Aorta (tissue), 5 donors: ENCODE data around the gene SALL3. TPM values are rescaled to one million over a fixed set of nuclear protein-coding genes. Genes with fewer than 3 reads are reported as not detected.
"Not testable (repeated sequence)": the region's sequence is repeated elsewhere in the genome, so short reads cannot be mapped to it uniquely, and the experiment has no call there.

Experiments
- ATAC-seq: fragments of 200-7000 bp; cut with Tn5 transposase; one replicate; pipeline ENCODE4 v1.9.1; 2022; ENCODE audit warnings: moderate library complexity; ENCODE audit not compliant: low FRiP score
- DNase-seq, 2 donors: peaks; one replicate each; pipeline ENCODE4 v3.0.0-alpha.2; 2020
- H3K27ac ChIP-seq, 2 donors: one replicate each; pipeline ENCODE4 v1.5.1; 2013; ENCODE audit warnings: low read length in 2 of 2, mild to moderate bottlenecking in 2 of 2, moderate library complexity in 2 of 2, control low read depth in 1 of 2, inconsistent platforms in 1 of 2, low read depth in 1 of 2
- H3K27me3 ChIP-seq, 2 donors: one replicate each; pipeline ENCODE4 v1.6.1; 2013; ENCODE audit warnings: control low read depth in 1 of 2, low read length in 1 of 2, mild to moderate bottlenecking in 1 of 2, moderate library complexity in 1 of 2; ENCODE audit not compliant: insufficient read depth in 2 of 2, control insufficient read depth in 1 of 2
- H3K36me3 ChIP-seq, 2 donors: one replicate each; pipeline ENCODE4 v1.6.1; 2013; ENCODE audit warnings: control low read depth in 1 of 2, low read length in 1 of 2, mild to moderate bottlenecking in 1 of 2; ENCODE audit not compliant: insufficient read depth in 2 of 2, control insufficient read depth in 1 of 2
- H3K4me1 ChIP-seq, 2 donors: one replicate each; pipeline ENCODE4 v1.6.1; 2013; ENCODE audit warnings: low read length in 2 of 2, control low read depth in 1 of 2, mild to moderate bottlenecking in 1 of 2, moderate library complexity in 1 of 2; ENCODE audit not compliant: insufficient read depth in 2 of 2, control insufficient read depth in 1 of 2
- H3K4me3 ChIP-seq, 2 donors: one replicate each; pipeline ENCODE4 v1.5.1; 2013; ENCODE audit warnings: low read length in 2 of 2, control low read depth in 1 of 2, mild to moderate bottlenecking in 1 of 2
- H3K9me3 ChIP-seq: one replicate; pipeline ENCODE4 v1.6.1; 2013; ENCODE audit warnings: mild to moderate bottlenecking, low read length; ENCODE audit not compliant: control insufficient read depth
- WGBS, 2 donors: extraction: QIAGEN DNeasy Blood & Tissue Kit; methylation state at CpG; one replicate each; pipeline ENCODE4 v1.1.7; 2013; 5-methylcytosine and 5-hydroxymethylcytosine counted together
- intact Hi-C, 2 donors: fragments of 100-400 bp; cut with DNase I; formaldehyde crosslinking; loops; one replicate each; pipeline versions ENCODE4 v1.14.2 to v1.15.0; 2022
- polyA plus RNA-seq, 2 donors: library from polyadenylated mRNA; stranded (reverse); fragments of 200-250 nt; gene quantifications; one replicate each; pipeline ENCODE4 v1.2.3, GENCODE V29; 2013
- total RNA-seq, 2 donors: library from RNA; stranded (reverse); fragmentation: NEBNext Ultra II Directional; extraction: Animal tissue kit (Norgen Biotek cat#: 25700); gene quantifications; one replicate each; pipeline ENCODE4 v1.2.1, GENCODE V29; 2021
- donor health status: healthy with polysubstance abuse.
- donor health status: Bipolar disorder and iron deficiency.
- donor health status: DM: no; HTN: no; CAD: no.
- donor health status: DM: no; HTN: no; CAD: no.
- donor health status: DM: yes; HTN: yes; CAD: no.

The SALL3 gene
- total and polyA plus RNA-seq, 4 donors = 0.06 TPM; not detected in 3

DNA sequence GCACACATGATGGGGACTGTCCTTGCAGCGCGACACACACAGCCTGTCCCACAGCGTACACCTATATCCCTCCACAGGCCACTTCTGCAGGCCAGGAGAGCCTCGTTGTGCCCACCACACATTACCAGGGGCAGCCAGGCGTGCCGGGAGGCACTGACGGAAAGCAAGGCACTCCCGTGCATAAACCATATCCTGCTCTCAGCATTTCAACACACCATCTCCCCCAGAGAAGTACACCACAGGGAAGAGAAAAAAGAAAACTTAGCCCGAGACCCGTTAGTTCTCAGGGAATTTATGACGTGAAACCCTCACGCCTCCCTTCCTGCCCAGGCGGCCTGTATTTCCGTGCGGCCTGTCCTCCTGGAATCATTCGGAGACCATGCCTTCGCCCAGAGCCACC lies 24.6 kb upstream of the SALL3 start:
- 82 to 85% methylated on average over 17 of the region's 17 CpGs for WGBS, 2 donors
- no peak overlapping the region for H3K27ac ChIP-seq
- intact Hi-C loops = no loop called here
- H3K4me3 ChIP-seq = no peak overlapping the region
- H3K4me1 ChIP-seq = no peaks in the 10 kb centered on the region
- no peak for DNase-seq
- peaks cover 4% of the 10 kb centered on the region for H3K9me3 ChIP-seq
- no peak for ATAC-seq
- no peaks in the 10 kb centered on the region for H3K27me3 ChIP-seq
- no peaks in the 10 kb centered on the region for H3K36me3 ChIP-seq

DNA sequence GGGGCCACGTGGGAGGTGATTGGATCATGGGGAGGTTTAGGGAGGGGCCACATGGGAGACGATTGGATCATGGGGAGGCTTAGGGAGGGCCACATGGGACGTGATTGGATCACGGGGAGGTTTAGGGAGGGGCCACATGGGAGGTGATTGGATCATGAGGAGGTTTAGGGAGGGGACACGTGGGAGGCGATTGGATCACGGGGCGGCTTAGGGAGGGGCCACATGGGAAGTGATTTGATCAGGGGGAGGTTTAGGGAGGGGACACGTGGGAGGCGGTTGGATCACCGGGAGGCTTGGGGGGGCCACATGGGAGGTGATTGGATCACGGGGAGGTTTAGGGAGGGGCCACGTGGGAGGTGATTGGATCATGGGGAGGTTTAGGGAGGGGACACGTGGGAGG lies 22.5 kb upstream of the SALL3 start:
- no peak overlapping the region for H3K27ac ChIP-seq
- WGBS, 2 donors = 88 to 93% methylated on average over 14 of the region's 14 CpGs
- no peaks in the 10 kb centered on the region for H3K36me3 ChIP-seq
- intact Hi-C loops = no loop called here
- no peaks in the 10 kb centered on the region for H3K4me1 ChIP-seq
- DNase-seq = no peak
- no peak for ATAC-seq
- no peak overlapping the region for H3K4me3 ChIP-seq
- H3K9me3 ChIP-seq = peaks cover 2% of the 10 kb centered on the region
- no peaks in the 10 kb centered on the region for H3K27me3 ChIP-seq

DNA sequence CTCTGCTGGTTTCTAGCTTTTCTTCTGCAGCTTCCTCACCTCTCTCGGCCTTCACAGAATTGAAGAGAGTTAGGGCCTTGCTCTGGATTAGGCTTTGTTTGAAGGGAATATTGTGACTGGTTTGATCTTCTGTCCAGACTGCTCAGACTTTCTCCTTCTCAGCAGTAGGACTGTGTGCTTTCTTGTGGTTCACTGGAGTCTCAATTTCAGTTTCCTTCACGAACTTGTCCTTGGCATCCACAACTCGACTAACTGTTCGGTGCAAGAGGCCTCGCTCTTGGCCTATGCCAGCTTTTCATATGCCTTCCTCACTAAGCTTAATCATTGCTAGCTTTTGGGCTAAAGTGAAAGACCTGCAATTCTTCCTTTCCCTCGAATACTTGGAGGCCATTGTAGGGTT lies 18.9 kb upstream of the SALL3 start:
- intact Hi-C loops = no loop called here

DNA sequence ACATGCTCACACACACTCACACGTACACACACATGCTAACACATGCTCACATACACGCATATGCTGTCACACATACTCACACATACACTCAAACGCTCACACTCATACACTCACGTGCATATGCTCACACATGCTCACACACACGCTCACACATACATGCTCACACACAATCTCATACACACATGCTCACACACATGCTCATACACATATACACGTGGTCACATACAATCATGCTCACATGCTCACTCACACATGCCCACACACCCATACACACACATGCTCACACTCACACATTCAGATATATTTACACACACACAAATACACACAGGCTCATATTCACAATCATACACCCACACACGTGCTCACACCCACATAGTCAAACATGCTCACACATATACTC lies 17.5 kb upstream of the SALL3 start:
- Histone ChIP-seq H3K4me1 (no peaks in the 10 kb centered on the region), H3K27me3 (no peaks in the 10 kb centered on the region), H3K27ac (no peak overlapping the region), H3K9me3 (peaks cover 4% of the 10 kb centered on the region), H3K36me3 (no peaks in the 10 kb centered on the region), H3K4me3 (no peak overlapping the region)
- ATAC-seq (no peak), DNase-seq (no peak)
- intact Hi-C loops = no loop called here
- 82 to 83% methylated on average over 7 of the region's 7 CpGs for WGBS, 2 donors

More for the DNA sequence above, 18.9 kb upstream of the SALL3 start:
- Histone ChIP-seq H3K4me3 (no peak overlapping the region), H3K9me3 (peaks cover 4% of the 10 kb centered on the region), H3K27ac (no peak overlapping the region), H3K27me3 (no peaks in the 10 kb centered on the region), H3K36me3 (no peaks in the 10 kb centered on the region), H3K4me1 (no peaks in the 10 kb centered on the region)
- ATAC-seq (no peak), DNase-seq (no peak)
- 82 to 83% methylated on average over 6 of the region's 6 CpGs for WGBS, 2 donors

DNA sequence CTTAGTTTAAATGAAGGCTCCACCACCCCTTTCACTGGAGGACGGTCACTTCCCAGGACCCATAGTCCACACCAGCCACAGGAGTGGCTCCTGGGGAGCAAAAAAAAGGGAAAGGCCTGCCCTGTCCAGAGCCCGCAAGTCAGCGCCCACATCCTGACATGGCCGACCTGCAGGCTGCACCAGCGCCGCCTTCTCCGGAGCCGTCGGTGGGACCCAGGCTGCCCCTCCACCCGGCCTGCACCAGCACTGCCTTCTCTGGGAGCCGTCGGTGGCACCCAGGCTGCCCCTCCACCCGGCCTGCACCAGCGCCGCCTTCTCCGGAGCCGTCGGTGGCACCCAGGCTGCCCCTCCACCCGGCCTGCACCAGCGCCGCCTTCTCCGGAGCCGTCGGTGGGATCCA lies 14.9 kb upstream of the SALL3 start:
- H3K4me1 ChIP-seq, intact Hi-C loops, ATAC-seq, H3K4me3 ChIP-seq, DNase-seq, H3K36me3 ChIP-seq, H3K27me3 ChIP-seq, H3K9me3 ChIP-seq, H3K27ac ChIP-seq: not testable (repeated sequence)
- WGBS, 2 donors = 91 to 94% methylated on average over 21 to 24 of the region's 24 CpGs

DNA sequence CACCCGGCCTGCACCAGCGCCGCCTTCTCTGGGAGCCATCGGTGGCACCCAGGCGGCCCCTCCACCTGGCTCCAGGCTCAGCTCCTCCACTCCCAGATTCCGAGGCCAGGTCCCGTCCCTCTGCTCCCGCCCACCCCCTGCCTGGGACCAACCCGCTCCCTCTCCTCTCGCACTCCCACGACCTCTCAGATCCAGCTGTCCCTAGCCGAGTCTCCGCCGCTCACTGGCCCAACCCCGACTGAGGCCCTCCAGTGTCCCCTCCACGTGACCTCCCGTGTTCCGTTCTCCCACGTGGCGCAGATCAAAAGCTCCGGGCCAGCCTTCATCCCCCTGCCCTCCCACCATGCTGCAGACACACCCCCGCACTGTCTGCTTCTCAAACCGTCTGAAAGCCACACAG lies 14.4 kb upstream of the SALL3 start:
- 74 to 78% methylated on average over 23 of the region's 23 CpGs for WGBS, 2 donors
- no peak for ATAC-seq
- H3K36me3 ChIP-seq = no peaks in the 10 kb centered on the region
- DNase-seq = no peak
- peaks cover 4% of the 10 kb centered on the region for H3K9me3 ChIP-seq
- H3K4me3 ChIP-seq = no peak overlapping the region
- H3K4me1 ChIP-seq = no peaks in the 10 kb centered on the region
- no peak overlapping the region for H3K27ac ChIP-seq
- no peaks in the 10 kb centered on the region for H3K27me3 ChIP-seq
- intact Hi-C loops = no loop called here

DNA sequence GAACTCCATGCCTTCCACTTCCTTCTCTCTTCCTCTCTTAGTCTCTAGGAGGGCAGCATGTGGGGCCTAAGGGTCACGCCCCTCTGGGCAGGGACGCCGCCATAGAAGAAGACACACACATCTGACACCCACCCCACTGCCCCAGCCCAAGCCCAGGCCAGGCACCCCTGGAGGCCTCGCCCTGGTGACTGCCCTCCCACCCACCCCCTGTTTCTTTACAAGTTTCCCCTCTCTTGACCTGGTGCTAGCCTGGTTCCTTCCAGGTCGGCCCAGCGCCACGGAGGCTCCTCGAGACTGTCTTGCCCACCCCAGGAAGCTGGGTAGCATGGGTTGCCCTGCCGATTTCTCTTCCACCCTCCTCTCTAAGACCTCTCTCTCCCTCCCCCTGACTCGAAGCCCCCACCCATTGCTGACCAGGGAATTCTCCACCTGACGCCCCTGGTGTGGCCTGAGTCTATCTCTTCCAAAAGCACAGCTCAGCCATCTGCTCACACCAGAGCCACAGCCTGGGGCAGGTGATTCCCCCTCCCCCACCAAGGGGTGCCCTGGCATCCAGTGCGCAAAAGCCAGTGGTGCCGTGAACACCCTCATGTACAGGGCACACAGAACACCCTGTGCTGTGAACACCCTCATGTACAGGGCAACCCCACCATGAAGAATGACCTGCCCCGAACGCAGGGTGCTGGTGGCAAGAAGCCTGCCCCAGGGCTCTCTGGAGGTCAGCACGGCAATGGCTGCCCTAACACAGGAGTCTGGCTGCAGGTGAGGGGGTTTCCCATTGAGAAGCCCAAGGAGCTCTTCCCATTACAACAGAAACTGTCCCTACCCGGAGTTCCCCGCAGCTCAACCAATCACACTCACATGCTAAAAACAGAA lies 13.5 kb upstream of the SALL3 start:
- Histone ChIP-seq H3K9me3 (peaks cover 4% of the 10 kb centered on the region), H3K27ac (no peak overlapping the region), H3K36me3 (no peaks in the 10 kb centered on the region), H3K27me3 (no peaks in the 10 kb centered on the region), H3K4me1 (no peaks in the 10 kb centered on the region), H3K4me3 (no peak overlapping the region)
- intact Hi-C loops = no loop called here
- ATAC-seq = no peak
- DNase-seq = no peak
- WGBS, 2 donors = 80 to 82% methylated on average over 17 to 18 of the region's 18 CpGs

DNA sequence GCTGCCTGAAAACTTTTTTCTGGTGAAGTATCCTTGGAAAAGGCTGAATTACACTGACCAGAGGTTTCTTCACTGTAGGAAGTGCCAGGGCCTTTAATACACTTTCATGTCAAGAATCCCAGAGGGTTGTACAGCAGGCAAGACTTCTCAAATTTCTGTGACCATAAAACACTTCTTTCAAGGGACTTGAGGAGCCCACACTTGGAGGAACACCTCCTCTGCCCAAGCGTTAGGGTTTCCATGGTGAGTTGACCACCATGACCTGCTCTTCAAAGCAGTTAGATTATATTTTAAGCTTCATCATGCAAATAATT lies 12.9 kb upstream of the SALL3 start:
- Histone ChIP-seq H3K27ac (no peak overlapping the region), H3K9me3 (peaks cover 4% of the 10 kb centered on the region), H3K36me3 (no peaks in the 10 kb centered on the region), H3K4me1 (no peaks in the 10 kb centered on the region), H3K4me3 (no peak overlapping the region), H3K27me3 (no peaks in the 10 kb centered on the region)
- WGBS, 2 donors = 42 to 48% methylated on average over 1 of the region's 1 CpG
- ATAC-seq (no peak), DNase-seq (no peak)
- intact Hi-C loops = no loop called here

DNA sequence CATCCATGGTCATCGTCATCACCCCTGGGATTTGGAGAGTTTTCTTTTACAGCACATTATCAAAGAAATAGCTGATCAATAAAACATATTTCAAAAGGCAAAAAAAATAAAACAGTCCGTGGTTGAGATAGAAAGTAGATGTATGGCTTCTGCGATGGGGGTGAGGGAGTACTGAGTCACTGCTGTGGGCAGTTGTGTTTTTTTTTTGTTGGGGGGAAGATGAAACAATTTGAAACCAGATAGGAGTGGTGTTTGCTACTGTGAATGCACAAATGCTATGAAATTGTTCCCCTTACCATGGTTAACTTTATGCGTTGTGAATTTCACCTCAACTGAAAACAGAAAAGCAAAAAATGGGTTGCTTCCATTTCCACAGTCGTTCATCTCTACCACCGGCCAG lies 11.9 kb upstream of the SALL3 start:
- WGBS, 2 donors = 77 to 79% methylated on average over 6 of the region's 6 CpGs
- ATAC-seq (no peak), DNase-seq (no peak)
- H3K4me1 ChIP-seq = no peaks in the 10 kb centered on the region
- H3K27ac ChIP-seq = no peak overlapping the region
- H3K36me3 ChIP-seq = no peaks in the 10 kb centered on the region
- H3K4me3 ChIP-seq = no peak overlapping the region
- peaks cover 0 to 3% of the 10 kb centered on the region in 2 donors for H3K27me3 ChIP-seq
- peaks cover 4% of the 10 kb centered on the region for H3K9me3 ChIP-seq
- intact Hi-C loops = no loop called here
